Effector CD4-positive, alpha-beta T cell (primary cell): Measurements from ENCODE around the gene INSYN1.
"Not testable (repeated sequence)": the region's sequence is repeated elsewhere in the genome, so short reads cannot be mapped to it uniquely, and the experiment has no call there.

ENCODE experiments used
- DNase-seq: peaks from one replicate; pipeline ENCODE4 v3.0.0-alpha.2; 2020

INSYN1 gene

DNA sequence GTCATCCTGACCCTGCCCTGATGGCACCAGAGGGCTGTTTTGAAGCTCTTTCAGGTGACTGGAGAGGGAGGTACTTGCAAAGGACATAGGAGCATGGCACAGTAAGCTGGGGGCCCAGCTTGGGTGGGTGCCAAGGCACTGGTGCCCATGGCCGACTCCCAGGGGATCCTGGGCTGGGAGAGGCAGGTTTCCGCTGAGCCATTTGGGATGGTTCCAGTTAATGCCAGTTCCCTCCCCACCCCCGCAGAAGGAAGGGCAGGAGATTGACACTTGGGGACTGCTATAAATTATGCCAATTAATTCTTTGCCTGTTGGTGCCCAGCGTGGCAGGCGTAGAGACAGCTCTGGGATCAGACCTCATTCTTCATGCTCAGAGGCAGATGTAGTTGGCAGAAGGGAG lies 42.8 kb downstream of the INSYN1 start:
- no peak for DNase-seq

DNA sequence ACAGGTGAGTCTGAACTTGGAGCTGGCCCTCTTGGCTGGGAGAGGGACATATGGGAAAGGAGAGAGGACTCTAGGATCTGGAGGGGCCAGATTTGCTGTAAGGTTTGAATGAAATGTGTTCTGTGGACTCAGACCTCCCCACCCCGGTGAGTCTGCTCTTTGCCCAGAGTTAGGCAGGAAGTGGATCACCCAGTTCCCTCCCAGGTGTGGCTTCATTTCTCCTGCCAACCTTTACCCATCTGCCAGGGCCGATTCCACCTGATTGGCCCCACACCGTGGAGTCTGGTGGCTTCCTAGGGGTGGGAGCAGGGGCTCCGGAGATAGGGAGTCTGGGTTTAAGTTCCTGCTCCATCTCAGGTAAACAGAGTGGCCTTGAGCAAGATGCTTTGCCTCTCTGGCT lies 43.5 kb downstream of the INSYN1 start:
- no peak for DNase-seq

GRCh38 chr15:73709241-73709640 lies 43.9 kb downstream of the INSYN1 start:
- no peak for DNase-seq

GRCh38 chr15:73708691-73709090 lies 44.5 kb downstream of the INSYN1 start:
- DNase-seq, result no peak

GRCh38 chr15:73704869-73705645 lies 48.1 kb downstream of the INSYN1 start:
- DNase-seq, result peak; percentile 45

DNA sequence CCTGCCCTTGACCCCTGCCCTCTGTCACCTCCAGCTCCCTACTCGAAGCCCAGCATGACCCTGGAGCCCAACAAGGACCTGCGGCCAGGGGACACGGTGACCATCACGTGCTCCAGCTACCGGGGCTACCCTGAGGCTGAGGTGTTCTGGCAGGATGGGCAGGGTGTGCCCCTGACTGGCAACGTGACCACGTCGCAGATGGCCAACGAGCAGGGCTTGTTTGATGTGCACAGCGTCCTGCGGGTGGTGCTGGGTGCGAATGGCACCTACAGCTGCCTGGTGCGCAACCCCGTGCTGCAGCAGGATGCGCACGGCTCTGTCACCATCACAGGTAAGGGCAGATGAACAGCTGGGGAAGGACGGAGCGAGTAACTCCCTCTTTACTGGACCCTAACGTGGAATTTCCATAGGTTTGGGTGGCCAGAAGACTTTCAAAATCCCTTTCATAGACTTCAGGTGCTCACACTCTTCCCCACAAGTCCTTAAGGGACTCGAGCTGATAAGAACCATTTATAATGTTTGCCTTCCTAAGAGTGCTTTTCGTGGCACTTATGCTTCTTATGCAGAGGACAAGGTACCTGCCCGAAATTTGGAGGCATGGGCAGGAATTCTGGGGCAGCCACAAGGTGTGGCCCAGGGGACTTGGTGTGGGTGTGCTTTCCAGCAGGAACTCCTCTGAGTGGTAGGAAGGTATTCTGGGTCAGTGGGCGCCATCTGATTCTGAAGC lies 48.8 kb downstream of the INSYN1 start:
- DNase-seq, result not testable (repeated sequence)

- not testable (repeated sequence) for DNase-seq
Measured at GRCh38 chr15:73703601-73704000, 49.5 kb downstream of the INSYN1 start.

DNA sequence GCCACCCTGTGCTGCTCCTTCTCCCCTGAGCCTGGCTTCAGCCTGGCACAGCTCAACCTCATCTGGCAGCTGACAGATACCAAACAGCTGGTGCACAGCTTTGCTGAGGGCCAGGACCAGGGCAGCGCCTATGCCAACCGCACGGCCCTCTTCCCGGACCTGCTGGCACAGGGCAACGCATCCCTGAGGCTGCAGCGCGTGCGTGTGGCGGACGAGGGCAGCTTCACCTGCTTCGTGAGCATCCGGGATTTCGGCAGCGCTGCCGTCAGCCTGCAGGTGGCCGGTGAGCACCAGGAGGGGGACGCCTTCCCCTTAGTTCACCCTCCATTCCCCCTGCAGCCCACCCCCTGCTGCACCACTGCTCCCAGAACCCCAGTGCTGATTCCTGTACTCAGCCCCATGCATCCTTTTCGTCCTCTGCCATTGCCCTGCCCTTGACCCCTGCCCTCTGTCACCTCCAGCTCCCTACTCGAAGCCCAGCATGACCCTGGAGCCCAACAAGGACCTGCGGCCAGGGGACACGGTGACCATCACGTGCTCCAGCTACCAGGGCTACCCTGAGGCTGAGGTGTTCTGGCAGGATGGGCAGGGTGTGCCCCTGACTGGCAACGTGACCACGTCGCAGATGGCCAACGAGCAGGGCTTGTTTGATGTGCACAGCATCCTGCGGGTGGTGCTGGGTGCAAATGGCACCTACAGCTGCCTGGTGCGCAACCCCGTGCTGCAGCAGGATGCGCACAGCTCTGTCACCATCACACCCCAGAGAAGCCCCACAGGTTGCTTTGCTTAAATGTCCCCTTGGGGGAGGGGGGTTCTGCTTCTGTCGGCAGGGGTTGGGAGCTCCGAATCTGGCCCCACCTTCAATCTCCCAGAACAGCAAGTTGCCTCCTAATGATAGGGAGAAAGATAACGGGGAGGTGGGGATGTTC lies 50.6 kb downstream of the INSYN1 start:
- not testable (repeated sequence) for DNase-seq

DNA sequence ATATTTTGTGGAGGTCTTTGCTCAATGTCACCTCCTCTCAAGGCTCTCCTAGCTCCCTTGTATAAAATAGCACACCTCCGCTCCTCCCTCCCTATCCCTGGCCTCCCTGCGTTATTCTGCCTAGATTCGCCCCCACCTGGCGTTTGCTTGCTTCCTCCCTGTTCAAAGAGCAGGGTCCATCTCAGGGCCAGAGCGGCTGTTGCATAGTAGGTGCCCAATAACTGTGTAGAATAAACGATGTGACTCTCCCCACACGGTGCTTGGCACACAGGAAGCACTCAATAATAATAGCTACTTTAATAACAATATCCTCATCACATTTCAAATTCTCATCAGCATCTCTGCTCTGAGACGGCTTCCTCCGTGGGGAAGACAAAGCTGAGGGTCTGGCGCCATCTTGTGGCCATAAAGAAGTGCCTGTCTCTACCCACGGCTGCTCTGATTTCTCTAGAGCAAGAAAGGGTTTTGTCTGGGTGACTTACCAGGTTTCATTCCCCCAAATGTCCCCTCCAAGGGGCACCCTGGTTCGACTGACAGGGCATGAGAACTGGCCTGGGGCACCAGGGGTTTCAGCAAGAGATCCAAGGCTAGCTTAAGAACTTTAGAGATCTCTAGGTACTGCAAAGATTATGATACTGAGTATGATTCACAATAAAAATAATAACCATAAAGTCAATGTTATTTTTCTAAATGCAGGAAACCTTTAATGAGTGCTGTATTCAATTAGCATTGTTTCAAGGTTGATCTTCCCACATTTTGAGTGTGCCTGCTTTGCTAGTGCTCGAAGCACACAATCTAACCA lies 52.9 kb downstream of the INSYN1 start:
- DNase-seq, result peak; percentile 69

GRCh38 chr15:73699249-73700040 lies 53.7 kb downstream of the INSYN1 start:
- DNase-seq, result no peak

DNA sequence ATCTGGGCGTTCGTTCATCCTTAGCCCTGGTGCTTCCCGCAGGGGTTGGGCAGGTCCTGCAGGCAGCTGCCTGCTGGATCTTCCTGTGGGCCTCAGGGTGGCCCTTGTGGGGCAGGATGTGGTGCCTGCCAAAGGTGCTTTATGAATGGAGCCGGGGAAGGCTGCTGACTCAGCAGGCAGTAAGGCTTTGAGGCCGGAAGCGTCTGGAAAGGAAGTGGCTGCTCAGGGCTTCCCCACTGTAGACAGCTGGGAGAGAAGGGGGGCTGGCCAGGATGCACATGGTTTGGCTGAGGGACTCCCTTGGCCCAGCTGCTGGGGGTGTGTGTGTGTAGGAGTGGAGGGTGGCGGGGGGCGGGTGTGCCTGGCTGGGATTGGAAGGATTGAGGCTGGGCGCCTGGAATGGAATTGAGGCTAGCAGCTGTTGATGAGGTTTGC lies 56.1 kb downstream of the INSYN1 start:
- DNase-seq, result peak; percentile 54

- no peak for DNase-seq
Measured at GRCh38 chr15:73696641-73697001, 56.5 kb downstream of the INSYN1 start.

- DNase-seq, result no peak
Measured at GRCh38 chr15:73695773-73696640, 57.1 kb downstream of the INSYN1 start.

DNA sequence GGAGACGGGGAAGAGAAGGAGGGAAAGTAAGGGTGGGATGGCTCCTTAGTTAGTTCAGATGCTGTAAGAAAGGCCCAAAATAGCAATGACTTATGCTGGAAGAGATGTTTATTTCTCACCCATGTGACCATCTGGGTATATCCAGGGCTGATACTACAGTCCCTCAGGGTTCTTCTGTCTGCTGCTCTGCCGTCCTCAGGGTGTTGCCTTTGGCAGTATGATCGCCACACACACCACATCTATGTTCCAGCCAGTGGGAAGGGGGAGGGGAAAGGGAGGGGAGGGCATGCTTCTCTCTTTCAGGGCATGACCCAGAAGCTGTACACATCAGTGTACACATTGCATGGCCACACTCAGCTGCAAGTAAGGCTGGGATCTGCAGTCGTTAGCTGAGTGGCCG lies 58.7 kb downstream of the INSYN1 start:
- DNase-seq, result no peak

DNA sequence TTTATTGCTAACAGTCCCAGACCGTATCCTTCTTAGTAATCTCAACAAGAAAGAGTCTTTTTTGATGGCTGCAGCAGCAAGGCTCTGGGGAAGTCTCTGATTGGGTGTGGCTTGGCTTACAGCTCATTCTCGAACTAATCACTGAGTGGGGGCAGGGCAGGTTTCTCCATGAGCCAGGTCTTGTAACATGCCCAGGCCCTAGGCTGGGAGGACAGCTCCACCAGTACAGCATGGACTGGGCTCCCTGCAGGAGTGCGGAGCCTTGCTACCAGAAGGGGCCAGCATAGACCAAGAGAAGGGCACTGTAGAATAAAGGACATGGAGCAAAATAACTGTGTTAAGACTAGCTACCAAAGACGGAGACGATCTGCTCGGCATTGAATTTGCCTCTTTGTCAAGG lies 61.8 kb downstream of the INSYN1 start:
- no peak for DNase-seq

- DNase-seq, result no peak
Measured at GRCh38 chr15:73688455-73688854, 64.7 kb downstream of the INSYN1 start.

GRCh38 chr15:73687351-73687750 lies 65.8 kb downstream of the INSYN1 start:
- no peak for DNase-seq

DNA sequence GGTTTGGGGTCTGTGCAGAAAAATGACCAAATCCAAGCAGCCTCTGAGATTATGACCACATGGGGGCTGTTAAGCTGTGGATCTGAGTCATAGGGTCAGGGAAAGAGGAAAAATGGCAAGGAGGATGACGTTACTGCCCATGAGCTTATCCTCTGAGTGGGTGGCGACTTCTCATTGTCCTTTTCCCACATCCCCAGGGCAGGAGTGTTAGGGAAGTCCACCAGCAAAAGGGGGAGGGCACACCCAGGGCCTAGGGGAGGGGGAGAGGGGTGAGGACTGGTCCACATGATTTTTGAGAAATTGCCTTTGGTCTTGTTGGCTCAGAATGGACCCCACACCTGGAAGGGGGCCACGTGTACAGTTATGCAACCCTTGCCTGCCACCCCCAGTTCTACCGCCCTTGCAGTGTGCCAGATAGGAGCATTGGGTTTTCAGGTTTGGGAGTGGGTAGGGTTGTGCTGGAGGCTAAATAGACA lies 66.3 kb downstream of the INSYN1 start:
- no peak for DNase-seq

DNA sequence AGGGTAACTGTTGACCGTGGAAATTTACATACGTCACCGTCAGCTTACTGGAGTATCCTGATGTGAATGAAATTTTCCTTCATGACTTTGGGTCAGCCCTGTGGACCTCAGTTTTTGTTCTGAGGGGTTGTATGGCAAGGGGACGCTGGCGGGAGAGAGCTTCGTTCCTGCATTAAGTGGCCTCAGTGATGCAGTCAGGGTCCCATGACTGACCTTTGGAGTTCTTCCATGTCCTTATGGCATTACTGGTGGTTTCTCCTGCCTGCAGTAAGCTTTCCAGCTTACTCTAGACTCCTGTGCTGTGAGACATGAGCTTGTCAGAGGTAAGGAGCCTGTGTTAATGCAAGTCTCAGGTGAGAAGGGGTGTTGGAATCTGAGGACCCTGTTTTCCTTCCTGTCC lies 67.2 kb downstream of the INSYN1 start:
- no peak for DNase-seq
